CD14-positive monocyte (primary cell): ENCODE data around the gene ZNF423. TPM values are rescaled to one million over a fixed set of nuclear protein-coding genes. Genes with fewer than 3 reads are reported as not detected.

Experiments used
- DNase-seq, 3 donors: peaks; one replicate each; pipeline ENCODE4 v3.0.0-alpha.2; 2011 to 2022
- H2AFZ ChIP-seq: 2 replicates; pipeline ENCODE4 v1.6.0; 2012; ENCODE audit warnings: mild to moderate bottlenecking, low read depth, low read length, inconsistent platforms; ENCODE audit not compliant: insufficient read depth, poor library complexity, severe bottlenecking
- H3K27ac ChIP-seq, 2 donors: 1 replicate in 1 of 2; 2 replicates in 1 of 2; pipeline ENCODE4 v1.5.1; 2012 to 2013; ENCODE audit warnings: low read length in 2 of 2, control low read depth in 1 of 2, inconsistent platforms in 1 of 2, low read depth in 1 of 2, mild to moderate bottlenecking in 1 of 2
- H3K27me3 ChIP-seq, 2 donors: one replicate each; pipeline versions ENCODE4 v1.6.0 to v1.6.1; 2011 to 2013; ENCODE audit warnings: low read length in 2 of 2; ENCODE audit not compliant: control insufficient read depth in 2 of 2, insufficient read depth in 2 of 2
- H3K36me3 ChIP-seq, 2 donors: replicated peaks in 1 of 2; 1 replicate in 1 of 2; 2 replicates in 1 of 2; pipeline versions ENCODE4 v1.5.1 to v1.6.1; 2012 to 2013; ENCODE audit warnings: low read length in 2 of 2, control low read depth in 1 of 2, inconsistent platforms in 1 of 2, mild to moderate bottlenecking in 1 of 2; ENCODE audit not compliant: insufficient read depth in 2 of 2, control insufficient read depth in 1 of 2
- H3K4me1 ChIP-seq, 2 donors: 1 replicate in 1 of 2; 2 replicates in 1 of 2; pipeline versions ENCODE4 v1.5.1 to v1.6.1; 2012 to 2013; ENCODE audit warnings: low read length in 2 of 2, control low read depth in 1 of 2, inconsistent platforms in 1 of 2, mild to moderate bottlenecking in 1 of 2, moderate library complexity in 1 of 2; ENCODE audit not compliant: insufficient read depth in 2 of 2, control insufficient read depth in 1 of 2
- H3K4me2 ChIP-seq: replicated peaks from 2 replicates; pipeline ENCODE3; 2012; ENCODE audit warnings: low read length, moderate library complexity, mild to moderate bottlenecking; ENCODE audit not compliant: poor library complexity, severe bottlenecking; ENCODE audit errors: extremely low read depth
- H3K4me3 ChIP-seq, 3 experiments: fragments of 200-600 bp in 1 of 3; sonication (generic) in 1 of 3; replicated peaks in 1 of 3; 1 replicate in 2 of 3; 2 replicates in 1 of 3; pipeline ENCODE4 v1.5.1; 2011 to 2013; ENCODE audit warnings: low read length in 3 of 3, mild to moderate bottlenecking in 3 of 3, control low read depth in 2 of 3, low read depth in 2 of 3, inconsistent platforms in 1 of 3, moderate library complexity in 1 of 3
- H3K79me2 ChIP-seq: 2 replicates; pipeline ENCODE4 v1.6.0; 2012; ENCODE audit warnings: mild to moderate bottlenecking, control low read depth, inconsistent platforms, low read length, moderate library complexity; ENCODE audit not compliant: insufficient read depth
- H3K9ac ChIP-seq: 2 replicates; pipeline ENCODE4 v1.6.0; 2017; ENCODE audit warnings: low read length, mild to moderate bottlenecking; ENCODE audit not compliant: insufficient read depth, poor library complexity, severe bottlenecking
- H3K9me3 ChIP-seq, 2 donors: replicated peaks in 1 of 2; 1 replicate in 1 of 2; 2 replicates in 1 of 2; pipeline versions ENCODE4 v1.5.1 to v1.6.1; 2012 to 2013; ENCODE audit warnings: low read length in 2 of 2, control low read depth in 1 of 2; ENCODE audit not compliant: control insufficient read depth in 1 of 2, insufficient read depth in 1 of 2
- H4K20me1 ChIP-seq: 2 replicates; pipeline ENCODE4 v1.6.0; 2012; ENCODE audit warnings: mild to moderate bottlenecking, low read length, control low read depth, moderate library complexity; ENCODE audit not compliant: insufficient read depth
- H3K27ac Mint-ChIP-seq, 7 donors: one replicate each; pipeline ENCODE4 v1.8.0; 2020; ENCODE audit warnings: mild to moderate bottlenecking in 7 of 7, mixed read lengths in 7 of 7, moderate library complexity in 6 of 7, inconsistent platforms in 2 of 7
- H3K27me3 Mint-ChIP-seq, 3 donors: one replicate each; pipeline ENCODE4 v1.8.0; 2021 to 2022; ENCODE audit warnings: low read depth in 3 of 3, mild to moderate bottlenecking in 3 of 3, mixed read lengths in 3 of 3, moderate library complexity in 3 of 3, inconsistent platforms in 1 of 3
- H3K36me3 Mint-ChIP-seq, 2 donors: one replicate each; pipeline ENCODE4 v1.8.0; 2020; ENCODE audit warnings: mixed read lengths in 2 of 2, inconsistent platforms in 1 of 2, mild to moderate bottlenecking in 1 of 2
- H3K4me1 Mint-ChIP-seq: one replicate; pipeline ENCODE4 v1.8.0; 2020; ENCODE audit warnings: mild to moderate bottlenecking, mixed read lengths
- H3K4me3 Mint-ChIP-seq, 2 donors: one replicate each; pipeline ENCODE4 v1.8.0; 2020; ENCODE audit warnings: mild to moderate bottlenecking in 2 of 2, mixed read lengths in 2 of 2, moderate library complexity in 1 of 2
- H3K9me3 Mint-ChIP-seq, 7 donors: one replicate each; pipeline ENCODE4 v1.8.0; 2020 to 2022; ENCODE audit warnings: mixed read lengths in 7 of 7, mild to moderate bottlenecking in 6 of 7, moderate library complexity in 6 of 7, inconsistent platforms in 2 of 7
- CTCF ChIP-seq: fragments of 200-600 bp; IDR thresholded peaks from one replicate; pipeline ENCODE4 v1.8.0; 2022; ENCODE audit warnings: antibody characterized with exemption, mild to moderate bottlenecking
- WGBS: methylation state at CpG from one replicate; pipeline ENCODE4 v1.1.5; 2013; ENCODE audit warnings: missing lambda C conversion rate; ENCODE audit not compliant: insufficient coverage; 5-methylcytosine and 5-hydroxymethylcytosine counted together
- intact Hi-C, 2 donors: fragments of 100-400 bp; cut with micrococcal nuclease; formaldehyde crosslinking; loops; one replicate each; pipeline versions ENCODE4 v1.15.0 to v1.15.1; 2023
- polyA plus RNA-seq, 3 donors: library from polyadenylated mRNA; depleted of rRNA in 1 of 3; unstranded in 2 of 3; stranded (reverse) in 1 of 3; fragments of 300-500 nt in 2 of 3; fragments of >200 nt in 1 of 3; fragmentation: Illumina TruSeq in 2 of 3; gene quantifications; 1 replicate in 2 of 3; 2 replicates in 1 of 3; pipeline ENCODE4 v1.2.3, GENCODE V29; 2012 to 2021

Gene ZNF423
- polyA plus RNA-seq, 3 donors: not detected

DNA sequence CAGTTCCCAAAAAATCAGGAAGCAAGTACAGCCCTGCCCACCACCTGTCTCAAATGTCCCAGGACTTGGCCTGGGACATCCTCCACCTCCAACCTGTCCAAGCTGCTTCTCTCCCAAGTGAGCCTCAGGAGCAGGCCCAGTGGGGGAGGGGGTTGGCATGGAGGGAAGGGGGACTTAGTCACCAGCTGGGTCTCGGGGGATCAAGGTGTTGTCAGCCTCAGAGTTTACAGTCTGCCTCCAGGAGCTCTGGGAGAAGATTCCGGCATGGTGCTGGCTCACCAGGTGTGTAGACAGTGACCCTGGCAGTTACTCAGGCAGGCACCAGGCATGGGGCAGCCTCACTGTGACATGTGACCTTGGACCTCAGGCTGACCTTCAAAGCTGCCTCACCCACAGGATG lies 19.7 kb downstream of the ZNF423 start:
- H3K4me1 Mint-ChIP-seq: no peaks in the 10 kb centered on the region
- no peaks in the 10 kb centered on the region for H3K9me3 ChIP-seq
- no peak overlapping the region for H2AFZ ChIP-seq
- no peak overlapping the region for H3K27ac Mint-ChIP-seq
- H3K9ac ChIP-seq: no peak overlapping the region
- no peak overlapping the region for H3K27ac ChIP-seq
- peaks cover 17 to 35% (median 28%) of the 10 kb centered on the region in 3 donors for H3K27me3 Mint-ChIP-seq
- no peaks in the 10 kb centered on the region for H4K20me1 ChIP-seq
- H3K4me3 Mint-ChIP-seq: no peak overlapping the region
- no peak for DNase-seq
- 100% methylated on average over 2 of the region's 2 CpGs for WGBS
- TF ChIP-seq CTCF: no peak
- no peak overlapping the region for H3K4me3 ChIP-seq
- peaks cover 3 to 35% of the 10 kb centered on the region in 2 donors for H3K27me3 ChIP-seq
- peaks cover 0 to 2% (median 0%) of the 10 kb centered on the region in 7 donors for H3K9me3 Mint-ChIP-seq
- intact Hi-C loops: no loop called here
- H3K36me3 ChIP-seq: no peaks in the 10 kb centered on the region
- H3K4me1 ChIP-seq: no peaks in the 10 kb centered on the region
- no peak overlapping the region for H3K4me2 ChIP-seq
- no peaks in the 10 kb centered on the region for H3K79me2 ChIP-seq
- H3K36me3 Mint-ChIP-seq: no peaks in the 10 kb centered on the region

GRCh38 chr16:49835161-49835777 lies 20.6 kb downstream of the ZNF423 start:
- Mint-ChIP-seq H3K36me3 (no peaks in the 10 kb centered on the region), H3K27ac (no peak overlapping the region), H3K9me3 (peaks cover 0 to 2% (median 0%) of the 10 kb centered on the region in 7 donors), H3K4me1 (no peaks in the 10 kb centered on the region), H3K4me3 (no peak overlapping the region), H3K27me3 (peaks cover 15 to 33% (median 24%) of the 10 kb centered on the region in 3 donors)
- Histone ChIP-seq H3K4me1 (no peaks in the 10 kb centered on the region), H3K4me2 (no peak overlapping the region), H3K4me3 (no peak overlapping the region), H3K27me3 (peaks cover 3 to 29% of the 10 kb centered on the region in 2 donors), H4K20me1 (no peaks in the 10 kb centered on the region), H2AFZ (no peak overlapping the region), H3K9ac (no peak overlapping the region), H3K27ac (no peak overlapping the region), H3K79me2 (no peaks in the 10 kb centered on the region), H3K36me3 (no peaks in the 10 kb centered on the region), H3K9me3 (no peaks in the 10 kb centered on the region)
- intact Hi-C loops: no loop called here
- TF ChIP-seq CTCF: no peak
- DNase-seq: no peak
- WGBS: 70% methylated on average over 5 of the region's 13 CpGs
